Thoracic aorta (tissue), 2 donors: ENCODE measurements around the gene SPAG5. TPM values are rescaled to one million over a fixed set of nuclear protein-coding genes. Genes with fewer than 3 reads are reported as not detected.

Source experiments
- ATAC-seq: fragments of 150-250 bp; one replicate; pipeline ENCODE4 v1.8.0; 2017; ENCODE audit warnings: low read depth; ENCODE audit not compliant: insufficient number of reproducible peaks, low FRiP score
- DNase-seq: peaks from one replicate; pipeline ENCODE4 v3.0.0-alpha.2; 2020; ENCODE audit warnings: low spot score
- H3K27ac ChIP-seq, 2 donors: fragments of 200-600 bp; sonication (generic); 1 replicate in 1 of 2; 2 replicates in 1 of 2; pipeline ENCODE4 v1.5.1; 2016; ENCODE audit warnings: mild to moderate bottlenecking in 2 of 2, moderate library complexity in 2 of 2
- H3K27me3 ChIP-seq: fragments of 200-600 bp; sonication (generic); replicated peaks from 2 replicates; pipeline ENCODE4 v1.6.0; 2016; ENCODE audit warnings: mild to moderate bottlenecking; ENCODE audit not compliant: insufficient read depth
- H3K36me3 ChIP-seq: fragments of 200-600 bp; sonication (generic); one replicate; pipeline ENCODE4 v1.5.1; 2016
- H3K4me1 ChIP-seq, 2 donors: fragments of 200-600 bp; sonication (generic); 1 replicate in 1 of 2; 2 replicates in 1 of 2; pipeline versions ENCODE4 v1.5.1 to v1.6.0; 2016; ENCODE audit warnings: low read depth in 2 of 2, mild to moderate bottlenecking in 1 of 2; ENCODE audit not compliant: control insufficient read depth in 1 of 2
- H3K4me3 ChIP-seq: fragments of 200-600 bp; sonication (generic); 2 replicates; pipeline ENCODE4 v1.5.1; 2016; ENCODE audit warnings: mild to moderate bottlenecking
- H3K9me3 ChIP-seq: fragments of 200-600 bp; sonication (generic); 2 replicates; pipeline ENCODE4 v1.5.1; 2016
- total RNA-seq, 2 donors: library from RNA; depleted of rRNA; stranded (reverse); fragments of >200 nt; gene quantifications; one replicate each; pipeline versions ENCODE4 v1.1.0 to v1.2.3, GENCODE V29; 2016
- TF ChIP-seq, protein P1 (sequence below): fragments of 200-600 bp; sonication (generic); IDR thresholded peaks from one replicate; pipeline ENCODE4 v1.5.1; 2019; ENCODE audit warnings: antibody characterized with exemption

SPAG5 gene
- total RNA-seq, 2 donors from 2014 or later = 1.6 to 5.9 TPM

DNA sequence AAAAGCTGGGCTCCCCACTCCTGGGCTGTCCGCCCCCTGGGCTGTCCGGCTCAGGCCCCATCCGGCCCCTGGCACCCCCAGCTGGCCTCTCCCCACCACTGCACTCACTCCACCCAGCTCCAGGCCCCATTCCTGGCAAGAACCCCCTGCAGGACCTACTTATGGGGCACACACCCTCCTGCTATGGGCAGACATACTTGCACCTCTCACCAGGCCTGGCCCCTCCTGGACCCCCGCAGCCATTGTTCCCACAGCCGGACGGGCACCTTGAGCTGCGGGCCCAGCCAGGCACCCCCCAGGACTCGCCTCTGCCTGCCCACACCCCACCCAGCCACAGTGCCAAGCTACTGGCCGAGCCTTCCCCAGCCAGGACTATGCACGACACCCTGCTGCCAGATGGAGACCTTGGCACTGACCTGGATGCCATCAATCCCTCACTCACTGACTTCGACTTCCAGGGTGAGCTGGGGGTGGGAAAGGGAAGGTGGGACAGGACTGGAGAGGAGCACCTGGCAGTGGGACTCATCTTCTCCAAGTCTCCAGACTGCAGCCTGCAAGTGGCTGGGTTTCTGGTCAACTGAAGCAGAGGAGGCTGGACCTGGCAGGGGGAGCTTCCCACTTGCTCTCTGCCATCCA lies 64.0 kb downstream of the SPAG5 start:
- Histone ChIP-seq H3K4me3 (no peak overlapping the region), H3K4me1 (no peaks in the 10 kb centered on the region), H3K9me3 (no peaks in the 10 kb centered on the region), H3K36me3 (no peaks in the 10 kb centered on the region), H3K27me3 (no peaks in the 10 kb centered on the region), H3K27ac (no peak overlapping the region)
- TF ChIP-seq, protein P1, sequence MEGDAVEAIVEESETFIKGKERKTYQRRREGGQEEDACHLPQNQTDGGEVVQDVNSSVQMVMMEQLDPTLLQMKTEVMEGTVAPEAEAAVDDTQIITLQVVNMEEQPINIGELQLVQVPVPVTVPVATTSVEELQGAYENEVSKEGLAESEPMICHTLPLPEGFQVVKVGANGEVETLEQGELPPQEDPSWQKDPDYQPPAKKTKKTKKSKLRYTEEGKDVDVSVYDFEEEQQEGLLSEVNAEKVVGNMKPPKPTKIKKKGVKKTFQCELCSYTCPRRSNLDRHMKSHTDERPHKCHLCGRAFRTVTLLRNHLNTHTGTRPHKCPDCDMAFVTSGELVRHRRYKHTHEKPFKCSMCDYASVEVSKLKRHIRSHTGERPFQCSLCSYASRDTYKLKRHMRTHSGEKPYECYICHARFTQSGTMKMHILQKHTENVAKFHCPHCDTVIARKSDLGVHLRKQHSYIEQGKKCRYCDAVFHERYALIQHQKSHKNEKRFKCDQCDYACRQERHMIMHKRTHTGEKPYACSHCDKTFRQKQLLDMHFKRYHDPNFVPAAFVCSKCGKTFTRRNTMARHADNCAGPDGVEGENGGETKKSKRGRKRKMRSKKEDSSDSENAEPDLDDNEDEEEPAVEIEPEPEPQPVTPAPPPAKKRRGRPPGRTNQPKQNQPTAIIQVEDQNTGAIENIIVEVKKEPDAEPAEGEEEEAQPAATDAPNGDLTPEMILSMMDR = no peak
- DNase-seq (no peak), ATAC-seq (no peak)

DNA sequence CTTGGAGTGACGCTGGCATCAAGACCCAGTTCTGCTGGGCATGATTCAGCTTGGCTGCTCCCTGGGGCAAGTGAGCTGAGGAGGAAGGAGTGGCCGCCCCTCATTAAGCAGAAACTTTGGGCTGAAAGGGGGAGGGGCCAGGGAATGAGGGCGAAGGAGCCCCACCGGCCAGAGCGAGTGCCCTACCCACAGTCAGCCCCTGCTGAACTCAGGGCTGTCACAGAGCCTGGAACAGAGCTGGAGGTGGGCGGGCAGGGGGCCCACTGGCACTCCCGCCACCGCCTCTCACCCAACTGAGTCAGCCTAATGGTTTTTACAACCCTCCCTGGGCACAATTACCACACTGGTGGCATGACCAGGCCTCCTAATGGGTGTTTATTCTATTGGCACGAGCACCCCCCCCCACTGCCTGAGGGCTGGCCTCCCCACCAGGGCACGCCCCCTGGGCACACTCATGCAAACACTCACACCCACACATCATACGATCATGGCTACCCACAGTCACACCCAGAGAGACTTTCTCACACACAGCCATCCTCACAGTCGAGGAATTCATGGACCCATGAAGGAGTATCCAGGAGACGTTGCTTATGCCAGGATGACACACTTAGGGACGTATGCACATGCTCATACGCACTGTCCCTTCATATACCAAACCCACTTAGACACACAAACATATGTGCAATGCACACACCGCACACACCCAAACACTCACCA lies 65.6 kb downstream of the SPAG5 start:
- Histone ChIP-seq H3K36me3 (no peaks in the 10 kb centered on the region), H3K9me3 (no peaks in the 10 kb centered on the region), H3K4me3 (no peak overlapping the region), H3K4me1 (no peaks in the 10 kb centered on the region), H3K27ac (no peak overlapping the region), H3K27me3 (no peaks in the 10 kb centered on the region)
- ATAC-seq (no peak), DNase-seq (no peak)
- TF ChIP-seq, protein P1 = no peak

DNA sequence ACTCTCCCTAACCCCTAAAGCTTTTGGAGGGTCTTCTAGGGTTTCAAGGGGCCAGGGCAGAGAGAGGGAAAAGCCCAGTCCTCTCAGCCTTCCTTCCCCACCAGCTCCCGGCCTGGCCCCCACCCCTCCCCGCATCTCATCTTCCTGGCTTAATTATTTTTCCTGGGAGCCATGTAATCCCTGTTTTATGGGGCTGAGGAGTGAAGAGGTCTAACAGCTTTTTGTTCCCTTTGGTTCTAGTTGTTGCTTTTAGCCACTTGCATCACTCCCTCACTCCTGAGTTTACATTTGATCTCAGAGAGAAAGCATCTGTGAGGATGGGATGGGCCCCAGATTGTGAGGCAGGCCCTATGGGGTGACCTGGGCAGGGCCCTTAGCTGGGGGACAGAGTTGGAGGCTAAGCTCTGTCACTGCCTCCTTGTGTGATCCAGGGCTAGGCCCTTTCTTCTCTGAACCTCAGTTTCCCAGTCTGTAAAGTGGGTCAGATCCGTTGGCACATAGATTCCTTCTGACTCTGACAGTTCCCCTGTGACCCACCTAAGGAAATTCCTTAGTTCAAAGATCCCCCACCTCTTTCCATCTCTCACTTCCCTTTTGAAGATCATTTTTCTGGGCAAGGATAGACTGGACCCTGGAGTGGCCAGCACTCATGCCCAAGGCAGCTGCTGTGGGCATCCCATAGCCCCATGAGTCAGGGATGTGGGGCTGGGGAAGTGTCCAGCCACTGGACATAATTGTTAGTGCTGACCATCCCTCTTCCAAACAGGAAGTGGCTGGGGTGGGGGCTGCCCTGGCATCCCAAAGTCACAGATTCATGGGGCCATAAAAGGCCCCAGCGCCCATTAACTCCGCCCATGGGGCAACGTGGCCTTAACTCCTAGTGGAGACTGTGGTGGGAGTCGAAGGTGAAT lies 66.5 kb downstream of the SPAG5 start:
- TF ChIP-seq, protein P1 = no peak
- H3K27me3 ChIP-seq = no peaks in the 10 kb centered on the region
- no peaks in the 10 kb centered on the region for H3K36me3 ChIP-seq
- no peak overlapping the region for H3K4me3 ChIP-seq
- no peaks in the 10 kb centered on the region for H3K9me3 ChIP-seq
- DNase-seq (no peak), ATAC-seq (no peak)
- no peak overlapping the region for H3K27ac ChIP-seq
- no peaks in the 10 kb centered on the region for H3K4me1 ChIP-seq

DNA sequence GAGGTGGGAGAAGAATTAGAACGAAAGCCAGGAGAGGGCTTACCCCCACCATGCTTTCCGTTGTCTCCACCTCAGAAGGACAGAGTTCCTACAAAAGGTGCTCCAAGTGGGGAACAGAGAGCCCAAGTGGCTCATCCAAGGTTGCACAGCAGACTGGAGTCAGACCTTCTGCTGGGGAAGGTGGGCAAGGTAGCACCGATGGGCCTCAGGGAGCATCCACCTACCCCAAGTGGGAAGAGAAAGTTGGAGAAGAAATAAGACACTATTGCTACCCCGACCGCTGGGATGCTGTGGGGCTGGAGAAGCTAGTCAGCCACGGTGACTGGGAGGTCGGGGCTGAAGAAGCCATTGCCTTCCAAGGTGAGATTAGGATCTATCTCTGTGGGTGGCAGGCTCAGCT lies 67.9 kb downstream of the SPAG5 start:
- ATAC-seq (no peak), DNase-seq (no peak)
- Histone ChIP-seq H3K27ac (no peak overlapping the region), H3K27me3 (no peaks in the 10 kb centered on the region), H3K36me3 (no peaks in the 10 kb centered on the region), H3K4me1 (peaks cover 0 to 2% of the 10 kb centered on the region in 2 donors), H3K4me3 (no peak overlapping the region), H3K9me3 (no peaks in the 10 kb centered on the region)
- TF ChIP-seq, protein P1 = no peak

DNA sequence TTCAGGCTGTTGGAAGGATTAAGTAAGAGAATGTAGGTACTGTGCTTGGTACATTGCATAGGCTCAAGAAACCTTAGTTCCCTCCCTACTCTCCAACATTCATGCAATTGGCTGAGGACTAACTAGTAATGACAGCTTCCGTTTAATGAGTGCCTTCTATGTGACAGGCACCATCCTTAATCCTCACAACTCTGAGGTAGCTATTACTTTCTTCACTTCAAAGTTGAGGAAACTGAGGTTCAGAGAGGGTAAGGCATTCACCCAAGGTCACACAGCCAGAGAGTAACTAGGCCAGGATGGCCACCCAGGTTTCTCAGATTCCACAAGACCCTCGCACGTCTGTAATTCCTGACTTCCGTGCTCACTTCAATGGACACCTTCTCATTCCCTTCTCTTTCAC lies 68.6 kb downstream of the SPAG5 start:
- H3K9me3 ChIP-seq = no peaks in the 10 kb centered on the region
- H3K27ac ChIP-seq = no peak overlapping the region
- H3K4me3 ChIP-seq = no peak overlapping the region
- TF ChIP-seq, protein P1 = no peak
- ATAC-seq = no peak
- no peaks in the 10 kb centered on the region for H3K36me3 ChIP-seq
- H3K4me1 ChIP-seq = peaks cover 2 to 9% of the 10 kb centered on the region in 2 donors
- H3K27me3 ChIP-seq = no peaks in the 10 kb centered on the region
- DNase-seq = no peak
